NCI-H2029 treated with DMSO at 0.1 percent for 48 hours (cell line): ENCODE data around the gene CHRNA3.

ENCODE experiments used
- DNase-seq: peaks from one replicate; lab custom pipeline; 2025; lab: John Stamatoyannopoulos, UW

Gene CHRNA3

DNA sequence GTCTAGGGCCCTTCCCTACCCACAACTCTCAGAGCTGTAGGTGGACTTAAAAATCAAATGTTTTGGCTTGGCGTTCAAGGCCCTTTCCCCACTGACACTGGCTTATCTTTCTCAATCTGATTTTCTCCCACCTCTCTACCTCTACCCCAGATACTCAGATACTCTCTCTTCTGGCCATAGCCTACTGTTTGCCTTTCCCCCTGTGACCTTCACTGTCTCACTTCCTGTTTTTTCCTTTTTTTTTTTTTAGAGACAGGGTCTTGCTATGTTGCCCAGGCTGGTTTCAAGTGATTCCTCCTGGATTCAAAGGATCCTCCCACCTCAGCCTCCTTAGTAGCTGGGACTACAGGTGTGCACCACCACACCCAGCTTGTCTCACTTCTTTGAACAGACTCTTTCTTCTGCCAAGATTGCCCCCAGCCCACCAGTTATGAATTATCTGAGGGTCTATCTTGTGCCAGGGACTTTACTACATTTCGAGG is 15.6 kb upstream of the CHRNA3 start:
- no peak for DNase-seq

DNA sequence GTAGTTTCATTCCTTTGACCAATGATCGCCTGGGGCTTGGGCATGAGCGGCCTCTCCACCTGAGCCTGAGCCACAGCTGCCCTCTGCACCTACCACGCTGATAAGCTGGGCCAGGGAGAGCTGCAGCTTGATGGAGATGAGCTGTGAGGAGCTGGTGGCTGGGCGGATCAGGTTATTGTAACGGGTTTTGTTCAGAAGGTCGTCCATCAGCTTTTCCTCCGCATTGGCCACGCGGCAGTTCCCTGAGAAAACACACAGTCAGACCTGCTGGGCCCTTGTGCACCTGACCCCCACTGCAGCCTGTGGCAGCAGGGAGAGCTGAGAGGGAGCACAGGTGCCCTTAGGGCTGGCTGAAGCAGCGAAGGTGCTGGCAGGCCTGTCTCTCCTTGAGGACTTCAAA is 14.6 kb upstream of the CHRNA3 start:
- DNase-seq: no peak

DNA sequence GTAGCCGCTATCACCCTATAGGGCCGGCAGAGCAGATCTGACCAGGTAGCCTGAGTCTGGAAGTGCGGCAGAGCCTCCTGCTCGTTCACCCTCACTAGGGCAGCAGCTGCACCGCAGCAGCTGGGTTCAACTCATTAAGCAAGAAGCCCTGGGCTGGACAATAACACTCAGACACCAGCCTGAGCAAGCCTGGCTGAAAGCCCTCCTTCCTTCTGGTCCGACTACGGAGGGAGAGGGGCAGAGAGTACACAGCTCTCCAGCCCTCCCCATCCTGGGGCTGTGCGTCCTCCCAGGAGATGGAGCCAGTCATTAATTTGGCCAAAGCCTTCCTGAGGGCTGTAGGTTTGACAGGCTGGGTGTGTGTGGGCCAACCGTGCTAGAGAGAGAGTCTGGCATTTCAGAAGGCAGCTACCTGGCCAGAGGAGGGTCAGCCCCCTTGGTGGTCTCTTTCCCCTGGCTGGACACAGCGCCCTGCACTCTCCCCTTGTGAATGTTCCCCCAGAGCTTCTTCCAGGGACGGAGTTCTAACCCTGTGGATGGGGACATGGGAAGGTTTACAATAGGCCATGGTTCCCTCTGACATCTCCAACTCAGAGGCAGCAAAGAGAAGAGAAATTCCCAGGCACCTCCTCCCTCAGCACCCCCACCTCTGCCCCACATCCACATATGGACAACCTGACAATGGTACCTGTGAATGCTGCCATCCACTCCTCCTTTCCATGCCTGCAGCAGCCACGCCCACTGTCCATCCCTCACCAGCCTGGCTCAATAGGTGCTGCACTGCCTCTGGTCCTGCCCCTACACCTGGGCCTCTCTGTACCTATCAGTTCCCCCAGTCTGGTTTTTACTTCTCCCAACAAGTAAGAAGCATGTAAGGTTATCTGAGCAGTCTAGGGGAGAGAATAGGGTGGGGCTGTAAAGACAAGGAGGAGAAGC is 13.7 kb upstream of the CHRNA3 start:
- DNase-seq: no peak

GRCh38 chr15:78633348-78633747 is 12.6 kb upstream of the CHRNA3 start:
- no peak for DNase-seq

DNA sequence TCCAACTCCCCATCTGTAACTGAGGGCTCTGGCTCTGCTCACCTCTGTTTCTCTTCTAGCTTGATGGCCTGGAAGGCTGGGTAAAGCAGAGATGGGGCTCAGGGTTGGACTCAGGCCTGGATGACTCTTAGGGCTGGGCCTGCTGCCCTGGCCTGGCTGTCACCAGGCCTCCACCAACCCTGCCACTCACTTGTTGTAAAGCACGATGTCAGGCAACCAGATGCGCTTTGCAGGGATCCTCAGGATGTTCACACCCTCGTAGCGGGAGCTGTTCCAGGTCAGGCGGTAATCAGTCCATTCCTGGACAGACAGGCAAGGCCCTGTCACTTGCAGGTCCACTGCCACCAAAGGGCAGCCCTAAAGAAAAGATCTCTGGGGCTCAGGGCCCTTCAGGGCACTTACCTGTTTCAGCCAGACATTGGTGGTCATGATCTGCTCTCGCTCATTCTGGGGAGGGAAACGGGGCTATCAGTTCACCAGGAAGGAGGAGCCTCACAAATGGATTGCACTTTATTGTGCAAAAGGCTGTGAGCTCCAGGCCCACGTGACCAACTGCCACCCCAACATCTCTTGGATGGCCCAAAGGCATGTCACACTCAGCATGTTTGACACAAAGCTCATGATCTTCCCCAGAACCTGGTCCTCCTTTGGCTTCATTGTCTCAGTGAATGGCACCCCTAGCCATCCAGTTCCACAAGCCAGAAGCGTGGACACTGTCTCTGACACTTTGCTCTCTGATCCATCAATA is 10.3 kb upstream of the CHRNA3 start:
- no peak for DNase-seq

GRCh38 chr15:78629716-78630065 is 8.9 kb upstream of the CHRNA3 start:
- DNase-seq: no peak

- DNase-seq: no peak
Measured at GRCh38 chr15:78629031-78629715, 8.4 kb upstream of the CHRNA3 start.

DNA sequence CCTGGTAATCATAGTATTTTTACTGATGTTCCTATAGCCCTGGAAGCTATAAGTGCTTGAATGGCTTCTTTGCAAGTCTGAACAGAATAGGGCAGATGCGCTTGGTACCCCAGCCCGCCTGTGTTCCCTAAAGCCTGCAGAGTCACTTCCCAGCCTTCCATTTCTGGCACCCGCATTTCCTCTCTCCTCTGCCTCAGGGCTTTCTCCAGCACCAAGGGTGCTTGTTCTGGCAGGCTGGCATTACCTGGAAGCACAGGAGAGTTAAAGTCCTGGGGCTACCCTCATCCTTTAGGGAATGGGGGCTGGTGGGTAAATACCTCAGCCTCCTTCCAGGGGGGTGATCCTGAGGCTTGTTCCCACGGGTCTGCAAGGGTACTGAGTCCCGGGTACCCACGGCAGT is 7.4 kb upstream of the CHRNA3 start:
- no peak for DNase-seq

DNA sequence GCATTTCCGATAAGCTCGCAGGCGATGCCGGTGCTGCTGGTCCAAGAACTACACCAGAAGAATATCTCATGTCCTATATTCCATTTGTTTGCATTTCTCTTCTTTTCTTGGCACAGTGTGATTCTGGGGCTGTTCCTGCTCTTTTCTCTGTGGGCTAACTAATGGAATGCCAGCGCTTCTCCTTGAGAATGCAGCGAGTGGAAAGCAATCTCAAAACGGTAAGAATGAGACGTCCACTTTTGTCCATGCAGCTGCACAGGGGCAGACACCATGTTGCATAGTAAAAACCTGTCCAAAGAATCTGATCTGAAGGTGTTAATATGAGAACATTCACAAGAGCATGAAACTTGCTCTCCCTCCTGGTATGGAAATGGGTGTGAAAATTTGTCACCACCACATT is 6.6 kb upstream of the CHRNA3 start:
- no peak for DNase-seq

GRCh38 chr15:78626381-78626995 is 5.7 kb upstream of the CHRNA3 start:
- DNase-seq: no peak

DNA sequence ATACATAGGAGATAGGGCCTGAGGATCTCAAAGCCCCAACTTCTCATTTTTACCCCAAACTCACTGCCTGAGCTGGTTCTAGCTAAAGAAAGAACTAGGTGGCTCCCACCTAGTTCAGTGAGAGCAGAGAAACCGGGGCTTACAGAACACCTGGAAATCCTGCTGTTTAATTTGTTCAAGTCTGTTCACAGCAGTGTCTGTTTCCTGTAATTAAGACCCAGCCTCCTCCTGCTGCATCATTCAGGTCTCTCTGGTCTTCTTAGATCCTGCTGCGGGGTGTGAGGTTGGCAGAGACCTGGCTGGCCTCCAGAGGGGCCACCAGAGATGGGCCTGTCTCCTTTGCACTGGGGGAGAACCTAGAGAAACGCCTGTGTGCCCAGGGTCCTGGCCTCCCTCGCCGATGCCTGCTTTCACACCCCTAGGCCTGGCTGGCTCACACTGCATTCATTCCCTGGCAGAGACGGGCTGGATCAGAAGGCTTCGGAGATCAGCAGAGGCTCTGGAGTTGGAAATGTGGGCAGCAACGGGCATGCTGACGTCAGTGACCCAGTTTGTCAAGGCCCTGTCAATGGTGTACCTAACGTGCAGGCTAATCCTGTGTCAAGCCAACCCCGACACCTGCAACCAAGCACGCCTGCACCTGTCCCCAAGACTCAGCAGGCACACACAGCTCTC is 4.9 kb upstream of the CHRNA3 start:
- no peak for DNase-seq

GRCh38 chr15:78624651-78625590 is 4.1 kb upstream of the CHRNA3 start:
- DNase-seq: no peak

DNA sequence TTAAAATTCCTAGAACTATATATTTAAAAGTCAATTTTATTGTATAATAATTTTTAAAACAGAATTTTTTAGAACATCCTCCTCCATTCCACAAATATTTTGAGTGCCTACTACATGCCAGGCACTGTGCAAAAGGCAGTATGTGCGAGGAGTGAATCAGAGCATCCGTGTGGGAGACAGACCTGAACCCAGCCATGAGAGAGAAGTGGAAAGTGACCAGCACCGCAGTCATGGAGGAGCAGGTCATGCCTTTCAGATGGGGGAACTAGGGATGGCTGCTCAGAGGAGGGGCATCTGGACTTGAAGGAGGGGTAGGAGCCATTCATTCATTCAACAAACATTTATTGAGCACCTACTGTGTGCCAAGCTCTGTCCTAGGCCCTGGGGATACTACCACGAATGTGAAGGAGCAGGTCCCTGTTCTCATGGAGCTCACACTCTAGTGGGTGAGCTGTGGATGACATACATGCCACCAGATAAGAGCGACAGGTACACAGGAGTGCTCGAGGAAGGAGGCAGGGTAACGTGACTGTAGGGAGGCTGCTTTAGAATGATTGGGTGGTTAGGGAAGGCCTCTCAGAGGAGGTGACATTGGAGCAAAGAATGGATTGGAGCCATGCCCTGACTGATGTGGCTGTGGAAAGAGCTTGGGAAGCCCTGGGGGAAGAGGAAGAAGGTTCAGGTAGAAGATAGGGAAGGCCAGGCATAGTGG is 3.1 kb upstream of the CHRNA3 start:
- DNase-seq: no peak

DNA sequence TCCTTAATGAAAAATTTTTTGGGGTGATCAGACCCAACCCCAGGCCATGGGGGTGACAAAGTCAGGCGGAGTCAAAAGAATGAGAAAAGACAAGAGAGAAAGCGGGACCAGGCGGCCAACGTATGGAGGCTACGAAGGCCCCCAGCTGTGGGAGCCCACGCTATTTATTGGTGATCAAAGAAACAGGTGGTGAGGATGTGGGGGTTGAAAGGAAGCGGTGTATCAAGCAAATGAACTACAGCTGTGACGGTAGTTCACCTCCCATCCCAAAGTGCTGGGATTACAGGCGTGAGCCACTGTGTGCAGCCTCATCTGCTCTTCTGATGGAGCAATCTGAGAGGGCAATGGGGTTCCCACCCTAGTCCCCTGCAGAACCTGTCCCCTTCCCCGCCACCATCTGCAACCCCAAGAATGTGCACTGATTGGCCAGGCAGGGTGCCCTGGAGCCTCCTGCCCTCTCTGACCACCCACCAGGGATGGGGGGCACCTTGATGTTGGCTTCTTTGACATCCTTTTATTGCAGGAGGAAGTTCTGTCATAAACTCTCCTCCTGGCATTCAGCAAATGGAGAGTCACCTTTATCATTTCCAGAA is 1.1 kb upstream of the CHRNA3 start:
- no peak for DNase-seq

GRCh38 chr15:78620021-78620526 is 722 bp downstream of the CHRNA3 start:
- DNase-seq: no peak

DNA sequence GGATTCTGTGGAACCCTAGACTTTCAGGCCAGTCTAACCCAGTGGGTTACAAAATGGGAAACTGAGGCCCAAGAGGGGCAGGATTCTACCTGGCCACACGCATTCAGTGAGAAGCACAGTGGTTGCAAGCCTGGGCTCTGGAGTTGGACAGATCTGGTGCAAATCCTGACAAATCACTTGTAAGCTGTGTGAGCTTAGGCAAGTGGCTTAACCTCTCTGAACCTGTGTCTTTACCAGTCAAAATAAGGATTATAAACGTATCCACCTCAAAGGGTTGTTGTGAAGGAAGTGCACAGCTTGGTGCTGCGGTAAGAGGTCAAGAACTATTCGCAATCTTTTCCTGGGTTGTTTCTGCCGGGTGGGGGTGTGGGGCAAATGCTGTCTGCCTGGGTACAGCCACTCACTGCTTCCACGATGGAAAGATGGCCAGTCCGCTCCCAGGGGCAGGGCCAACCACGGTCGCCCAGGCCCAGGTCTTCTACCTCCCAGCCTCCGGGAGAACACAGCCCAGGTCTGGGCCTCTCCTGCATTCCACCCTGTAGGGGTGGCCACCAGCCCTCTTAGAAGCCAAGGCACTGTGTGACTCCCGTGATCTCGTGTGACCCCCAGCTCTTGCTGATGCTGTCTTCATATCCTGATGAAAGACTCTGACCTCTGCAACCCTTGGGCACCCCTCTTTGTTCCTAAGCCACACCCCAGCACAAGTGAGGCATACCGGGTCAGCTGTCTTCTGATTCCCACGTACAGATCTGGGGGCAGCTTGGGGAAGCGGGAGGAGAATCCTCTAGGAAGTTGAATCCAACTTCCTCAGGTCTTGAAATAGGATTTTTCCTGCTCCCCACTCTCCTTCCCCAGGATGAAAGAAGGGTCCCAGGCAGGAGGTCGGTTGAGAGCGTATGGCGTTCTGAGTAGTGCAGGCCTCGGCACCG is 1.5 kb downstream of the CHRNA3 start:
- DNase-seq: no peak

DNA sequence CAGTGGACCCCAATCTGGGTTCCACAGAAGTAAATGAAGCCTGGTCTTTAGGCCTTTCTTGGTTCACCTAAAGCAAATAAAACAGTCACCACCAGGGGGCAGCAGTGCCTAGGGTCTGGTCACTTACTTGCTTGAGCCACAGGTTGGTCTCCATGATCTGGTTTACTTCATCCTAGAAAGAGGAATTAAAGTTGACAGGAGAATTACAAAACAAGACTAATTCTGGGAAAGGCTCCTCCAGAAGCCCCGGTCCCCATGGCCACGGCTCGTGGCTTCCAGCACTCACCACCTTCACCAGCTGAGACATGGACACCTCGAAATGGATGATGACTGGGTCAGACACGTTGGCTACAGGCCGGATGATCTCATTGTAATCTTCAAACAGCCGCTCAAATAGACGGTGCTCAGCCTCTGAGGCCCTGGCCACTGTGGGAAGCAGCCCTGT is 2.3 kb downstream of the CHRNA3 start:
- DNase-seq: peak; percentile 63

GRCh38 chr15:78618064-78618463 is 2.7 kb downstream of the CHRNA3 start:
- DNase-seq: no peak
